HepG2 (cell line): ENCODE data around the gene MTHFD1L. TPM values are rescaled to one million over a fixed set of nuclear protein-coding genes. Genes with fewer than 3 reads are reported as not detected.

Experiments used
- E2F2 ChIP-seq: sonication (generic); formaldehyde crosslinking; IDR thresholded peaks from 2 replicates; pipeline ENCODE4 v1.4.0; 2020; ENCODE audit warnings: missing genetic modification reagents, borderline replicate concordance
- FIP1L1 ChIP-seq: fragments of 200-400 bp; formaldehyde crosslinking; IDR thresholded peaks from 2 replicates; pipeline ENCODE4 v1.6.1; 2018; ENCODE audit warnings: low read depth, mild to moderate bottlenecking, low read length, moderate library complexity, borderline replicate concordance; ENCODE audit not compliant: insufficient read depth
- FOSL2 ChIP-seq: sonication (generic); formaldehyde crosslinking; IDR thresholded peaks from 2 replicates; pipeline ENCODE4 v1.4.0; 2020; ENCODE audit warnings: missing genetic modification reagents
- FOXK1 ChIP-seq: sonication (generic); formaldehyde crosslinking; IDR thresholded peaks from 2 replicates; pipeline ENCODE4 v1.4.0; 2020; ENCODE audit warnings: low read depth, missing genetic modification reagents, borderline replicate concordance
- HCFC1 ChIP-seq: fragments of 150-350 bp; IDR thresholded peaks from 2 replicates; pipeline ENCODE4 v1.6.1; 2014; ENCODE audit warnings: low read depth, low read length
- HNF1A ChIP-seq, 2 experiments: sonication (generic) in 1 of 2; formaldehyde crosslinking in 1 of 2; IDR thresholded peaks; 2 replicates each; pipeline versions ENCODE4 v1.4.0 to v1.6.1; 2016 to 2020; ENCODE audit warnings: borderline replicate concordance in 1 of 2, low read depth in 1 of 2, mild to moderate bottlenecking in 1 of 2, missing genetic modification reagents in 1 of 2
- HNRNPL ChIP-seq: fragments of 200-400 bp; formaldehyde crosslinking; IDR thresholded peaks from 2 replicates; pipeline ENCODE4 v1.6.1; 2017; ENCODE audit warnings: mild to moderate bottlenecking, low read depth, low read length
- MTF2 ChIP-seq: sonication (generic); formaldehyde crosslinking; IDR thresholded peaks from 2 replicates; pipeline ENCODE4 v1.5.0; 2020; ENCODE audit warnings: missing genetic modification reagents, borderline replicate concordance
- MYPOP ChIP-seq: sonication (generic); formaldehyde crosslinking; IDR thresholded peaks from 2 replicates; pipeline ENCODE4 v1.8.1; 2023; ENCODE audit warnings: mild to moderate bottlenecking, moderate library complexity, missing genetic modification reagents
- NFIC ChIP-seq: IDR thresholded peaks from 2 replicates; pipeline ENCODE4 v1.6.1; 2012; ENCODE audit warnings: mild to moderate bottlenecking, low read length, inconsistent platforms
- RBAK ChIP-seq: sonication (generic); formaldehyde crosslinking; IDR thresholded peaks from 2 replicates; pipeline ENCODE4 v1.5.1; 2020; ENCODE audit warnings: mild to moderate bottlenecking, missing genetic modification reagents
- RXRA ChIP-seq: sonication (generic); formaldehyde crosslinking; IDR thresholded peaks from 2 replicates; pipeline ENCODE4 v1.5.1; 2020; ENCODE audit warnings: missing genetic modification reagents
- SKI ChIP-seq: fragments of 450-650 bp; IDR thresholded peaks from one replicate; pipeline ENCODE4 v1.6.1; 2018; ENCODE audit warnings: mild to moderate bottlenecking; ENCODE audit not compliant: partially characterized antibody
- THAP11 ChIP-seq: IDR thresholded peaks from 2 replicates; pipeline ENCODE4 v1.6.1; 2016; ENCODE audit warnings: missing biosample characterization, missing genetic modification reagents
- ZBTB20 ChIP-seq: sonication (generic); formaldehyde crosslinking; IDR thresholded peaks from 2 replicates; pipeline ENCODE4 v1.8.1; 2023; ENCODE audit warnings: missing genetic modification reagents, low read depth, mild to moderate bottlenecking, borderline replicate concordance
- ZFP36L1 ChIP-seq: sonication (generic); formaldehyde crosslinking; IDR thresholded peaks from 2 replicates; pipeline ENCODE4 v1.8.0; 2022; ENCODE audit warnings: mild to moderate bottlenecking, missing genetic modification reagents, moderate library complexity
- ZNF329 ChIP-seq: sonication (generic); formaldehyde crosslinking; IDR thresholded peaks from 2 replicates; pipeline ENCODE4 v1.9.0; 2021; ENCODE audit warnings: low read depth, mild to moderate bottlenecking, missing genetic modification reagents
- polyA plus RNA-seq, 8 experiments: library from polyadenylated mRNA; depleted of rRNA in 3 of 8; stranded (reverse) in 7 of 8; unstranded in 1 of 8; fragments of >200 nt; fragmentation: Illumina TruSeq in 4 of 8; extraction: Trizol in 4 of 8; gene quantifications; 2 replicates each; pipeline versions ENCODE4 v1.2.1 to v1.2.3, GENCODE V29; 2011 to 2016; ENCODE audit warnings: low read depth in 4 of 8, missing spikeins in 1 of 8, mixed read lengths in 1 of 8; ENCODE audit not compliant: insufficient read depth in 1 of 8
- total RNA-seq, 5 experiments: library from RNA; depleted of rRNA; stranded (reverse); fragments of >200 nt; fragmentation: Illumina TruSeq; extraction: Trizol; gene quantifications; 2 replicates each; pipeline ENCODE4 v1.2.3, GENCODE V29; 2016; ENCODE audit warnings: low read depth in 1 of 5
- TF ChIP-seq, protein P1 (sequence below): sonication (generic); formaldehyde crosslinking; conservative IDR thresholded peaks from 2 replicates; pipeline ENCODE4 v1.4.0; 2020; ENCODE audit warnings: missing genetic modification reagents
- TF ChIP-seq, protein P2 (sequence below): sonication (generic); formaldehyde crosslinking; IDR thresholded peaks from 2 replicates; pipeline ENCODE4 v1.5.0; 2020; ENCODE audit warnings: mild to moderate bottlenecking, missing genetic modification reagents

The MTHFD1L gene
- total and polyA plus RNA-seq, 2 of the 13 experiments (the other 11 are each of a cell fraction or from before 2014, with no cell fraction given), result 24.0 to 39.6 TPM

- TF ChIP-seq FOXK1 (0 out of 2 replicates have a peak, but pooled peaks have one; percentile 30), HNRNPL (no peak), E2F2 (no peak), ZBTB20 (no peak), ZFP36L1 (CRISPR knock-in tag) (no peak), HCFC1 (no peak), HNF1A (IDR thresholded peaks at IDR 0.05; ENCODE audit: low read depth) (no peak), HNF1A (CRISPR knock-in tag; IDR thresholded peaks at IDR 0.05; ENCODE audit: borderline replicate concordance) (no peak), RXRA (CRISPR knock-in tag) (0 out of 2 replicates have a peak, but pooled peaks have one; percentile 28), SKI (no peak), ZNF329 (no peak), FIP1L1 (no peak), RBAK (CRISPR knock-in tag) (no peak), THAP11 (CRISPR knock-in tag) (0 out of 2 replicates have a peak, but pooled peaks have one; percentile 19), FOSL2 (CRISPR knock-in tag) (peak; percentile 43; the same call in 1 of the 2 replicates), MTF2 (CRISPR knock-in tag) (no peak), NFIC (no peak), MYPOP (CRISPR knock-in tag) (no peak)
- TF ChIP-seq, protein P1, sequence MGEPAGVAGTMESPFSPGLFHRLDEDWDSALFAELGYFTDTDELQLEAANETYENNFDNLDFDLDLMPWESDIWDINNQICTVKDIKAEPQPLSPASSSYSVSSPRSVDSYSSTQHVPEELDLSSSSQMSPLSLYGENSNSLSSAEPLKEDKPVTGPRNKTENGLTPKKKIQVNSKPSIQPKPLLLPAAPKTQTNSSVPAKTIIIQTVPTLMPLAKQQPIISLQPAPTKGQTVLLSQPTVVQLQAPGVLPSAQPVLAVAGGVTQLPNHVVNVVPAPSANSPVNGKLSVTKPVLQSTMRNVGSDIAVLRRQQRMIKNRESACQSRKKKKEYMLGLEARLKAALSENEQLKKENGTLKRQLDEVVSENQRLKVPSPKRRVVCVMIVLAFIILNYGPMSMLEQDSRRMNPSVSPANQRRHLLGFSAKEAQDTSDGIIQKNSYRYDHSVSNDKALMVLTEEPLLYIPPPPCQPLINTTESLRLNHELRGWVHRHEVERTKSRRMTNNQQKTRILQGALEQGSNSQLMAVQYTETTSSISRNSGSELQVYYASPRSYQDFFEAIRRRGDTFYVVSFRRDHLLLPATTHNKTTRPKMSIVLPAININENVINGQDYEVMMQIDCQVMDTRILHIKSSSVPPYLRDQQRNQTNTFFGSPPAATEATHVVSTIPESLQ (CRISPR knock-in tag), result no peak
- TF ChIP-seq, protein P2, sequence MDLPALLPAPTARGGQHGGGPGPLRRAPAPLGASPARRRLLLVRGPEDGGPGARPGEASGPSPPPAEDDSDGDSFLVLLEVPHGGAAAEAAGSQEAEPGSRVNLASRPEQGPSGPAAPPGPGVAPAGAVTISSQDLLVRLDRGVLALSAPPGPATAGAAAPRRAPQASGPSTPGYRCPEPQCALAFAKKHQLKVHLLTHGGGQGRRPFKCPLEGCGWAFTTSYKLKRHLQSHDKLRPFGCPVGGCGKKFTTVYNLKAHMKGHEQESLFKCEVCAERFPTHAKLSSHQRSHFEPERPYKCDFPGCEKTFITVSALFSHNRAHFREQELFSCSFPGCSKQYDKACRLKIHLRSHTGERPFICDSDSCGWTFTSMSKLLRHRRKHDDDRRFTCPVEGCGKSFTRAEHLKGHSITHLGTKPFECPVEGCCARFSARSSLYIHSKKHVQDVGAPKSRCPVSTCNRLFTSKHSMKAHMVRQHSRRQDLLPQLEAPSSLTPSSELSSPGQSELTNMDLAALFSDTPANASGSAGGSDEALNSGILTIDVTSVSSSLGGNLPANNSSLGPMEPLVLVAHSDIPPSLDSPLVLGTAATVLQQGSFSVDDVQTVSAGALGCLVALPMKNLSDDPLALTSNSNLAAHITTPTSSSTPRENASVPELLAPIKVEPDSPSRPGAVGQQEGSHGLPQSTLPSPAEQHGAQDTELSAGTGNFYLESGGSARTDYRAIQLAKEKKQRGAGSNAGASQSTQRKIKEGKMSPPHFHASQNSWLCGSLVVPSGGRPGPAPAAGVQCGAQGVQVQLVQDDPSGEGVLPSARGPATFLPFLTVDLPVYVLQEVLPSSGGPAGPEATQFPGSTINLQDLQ (CRISPR knock-in tag), result no peak
These were observed 204.1 kb downstream of the MTHFD1L start (continued) for GRCh38 chr6:151069641-151070040.
